Upper lobe of left lung (tissue), 6 donors: Measurements from ENCODE around the gene RABEP2. TPM values are rescaled to one million over a fixed set of nuclear protein-coding genes. Genes with fewer than 3 reads are reported as not detected.
"Not testable (repeated sequence)": the region's sequence is repeated elsewhere in the genome, so short reads cannot be mapped to it uniquely, and the experiment has no call there.

ENCODE experiments used
- ATAC-seq, 2 donors: fragments of 200-7000 bp; cut with Tn5 transposase; one replicate each; pipeline ENCODE4 v1.9.1; 2022; ENCODE audit warnings: mild to moderate bottlenecking in 2 of 2, moderate library complexity in 2 of 2; ENCODE audit not compliant: low FRiP score in 2 of 2
- DNase-seq, 2 donors: peaks; one replicate each; pipeline ENCODE4 v3.0.0-alpha.2; 2019 to 2020
- H3K27ac ChIP-seq, 4 donors: fragments of 200-600 bp; sonication (generic); one replicate each; pipeline ENCODE4 v1.5.1; 2016 to 2019
- H3K27me3 ChIP-seq, 4 donors: fragments of 200-600 bp; sonication (generic); one replicate each; pipeline ENCODE4 v1.5.1; 2017 to 2019
- H3K36me3 ChIP-seq, 4 donors: fragments of 200-600 bp; sonication (generic); one replicate each; pipeline ENCODE4 v1.5.1; 2016 to 2019
- H3K4me1 ChIP-seq, 4 donors: fragments of 200-600 bp; sonication (generic); one replicate each; pipeline ENCODE4 v1.5.1; 2018 to 2019
- H3K4me3 ChIP-seq, 4 donors: fragments of 200-600 bp; sonication (generic); one replicate each; pipeline ENCODE4 v1.5.1; 2017 to 2019; ENCODE audit warnings: mild to moderate bottlenecking in 2 of 4, moderate library complexity in 1 of 4
- H3K9me3 ChIP-seq, 4 donors: fragments of 200-600 bp; sonication (generic); one replicate each; pipeline ENCODE4 v1.5.1; 2018 to 2019
- CTCF ChIP-seq, 6 experiments: fragments of 450-650 bp in 4 of 6; fragments of 200-600 bp in 2 of 6; sonication (generic) in 2 of 6; IDR thresholded peaks; one replicate each; pipeline ENCODE4 v1.5.1; 2016 to 2019; ENCODE audit warnings: antibody characterized with exemption in 6 of 6
- EP300 ChIP-seq, 4 donors: sonication (generic); formaldehyde crosslinking; IDR thresholded peaks; one replicate each; pipeline ENCODE4 v1.5.1; 2017; ENCODE audit warnings: antibody characterized with exemption in 4 of 4, control low read depth in 2 of 4
- POLR2A ChIP-seq, 4 donors: fragments of 450-650 bp; IDR thresholded peaks; one replicate each; pipeline ENCODE4 v1.5.1; 2016 to 2017; ENCODE audit warnings: antibody characterized with exemption in 4 of 4, mild to moderate bottlenecking in 2 of 4
- POLR2AphosphoS5 ChIP-seq, 2 donors: sonication (generic); formaldehyde crosslinking; IDR thresholded peaks; one replicate each; pipeline ENCODE4 v1.5.1; 2017; ENCODE audit warnings: antibody characterized with exemption in 2 of 2
- WGBS, 2 donors: methylation state at CpG; one replicate each; pipeline ENCODE4 v1.1.5; 2017 to 2018; 5-methylcytosine and 5-hydroxymethylcytosine counted together
- total RNA-seq, 6 donors: library from RNA; depleted of rRNA in 4 of 6; stranded (reverse); fragments of >200 nt in 4 of 6; gene quantifications; one replicate each; pipeline versions ENCODE4 v1.1.0 to v1.2.1, GENCODE V29; 2016 to 2021
- donor health status: DM: no; HTN: no; CAD: no; lungs with moderate emphysema.
- donor health status: DM: no; HTN: yes; CAD: no; lungs with severe emphysema.

The RABEP2 gene
- 100 to 1,000 TPM in 1 of 6 donors, 10 to 100 TPM in 5; 25.6 to 115 (median 33.0) TPM for total RNA-seq

GRCh38 chr16:28924762-28925385 lies at the start of gene RABEP2:
RABEP2 (minus strand) TSS chr16:28925238; CDS start chr16:28925163, 75 bp downstream.
- H3K36me3 ChIP-seq: peaks cover 0 to under 1% (median under 1%) of the 10 kb centered on the region in 4 donors
- DNase-seq (peak; percentile 98 to 99), ATAC-seq (peak; percentile 96 to 97)
- no peaks in the 10 kb centered on the region for H3K9me3 ChIP-seq
- peak within 1 kb of the TSS; percentile 97 to 99 (median 98) for H3K27ac ChIP-seq
- H3K4me1 ChIP-seq: peaks cover 13 to 17% (median 14%) of the 10 kb centered on the region in 4 donors
- peak within 1 kb of the TSS; percentile 65 to 93 (median 90) for H3K4me3 ChIP-seq
- TF ChIP-seq POLR2A (IDR thresholded peaks at IDR 0.05) (peak in 1 of 4 donors; percentile 29), CTCF (IDR thresholded peaks at IDR 0.05) (peak in 1 of 6 experiments; percentile 2), EP300 (IDR thresholded peaks at IDR 0.05) (no peak), POLR2AphosphoS5 (IDR thresholded peaks at IDR 0.05) (peak; percentile 74 to 80)
- H3K27me3 ChIP-seq: no peaks in the 10 kb centered on the region
- WGBS, 2 donors: 1 to 2% methylated on average over 15 to 22 of the region's 66 CpGs

- no peaks in the 10 kb centered on the region for H3K27me3 ChIP-seq
- ATAC-seq: peak; percentile 95 to 97
- peaks cover 13 to 38% (median 22%) of the 10 kb centered on the region in 4 donors for H3K4me1 ChIP-seq
- 0% methylated on average over 23 to 40 of the region's 60 CpGs for WGBS, 2 donors
- peak within 1 kb of the TSS; percentile 69 to 98 (median 88) for H3K4me3 ChIP-seq
- peak; percentile 97 for DNase-seq
- H3K27ac ChIP-seq: peak within 1 kb of the TSS; percentile 77 to 85 (median 80)
- peak; percentile 95 to 96 for TF ChIP-seq POLR2AphosphoS5 (IDR thresholded peaks at IDR 0.05)
- TF ChIP-seq EP300 (IDR thresholded peaks at IDR 0.05): peak in 1 of 4 donors; percentile 89
- peak in 2 of 4 donors; percentile 50 to 78 for TF ChIP-seq POLR2A (IDR thresholded peaks at IDR 0.05)
- TF ChIP-seq CTCF (IDR thresholded peaks at IDR 0.05): no peak
- H3K9me3 ChIP-seq: no peaks in the 10 kb centered on the region
- H3K36me3 ChIP-seq: peaks cover 5 to 20% (median 13%) of the 10 kb centered on the region in 4 donors
These were observed 49.6 kb upstream of the RABEP2 start, which contains the start of gene SPNS1 for GRCh38 chr16:28974437-28975157. SPNS1 (plus strand) TSS chr16:28974778; CDS start chr16:28975152, 374 bp downstream.

GRCh38 chr16:28974007-28974436 lies 49.0 kb upstream of the RABEP2 start:
- no peaks in the 10 kb centered on the region for H3K9me3 ChIP-seq
- ATAC-seq: peak; percentile 25 to 64
- 0 to 1% methylated on average over 17 of the region's 17 CpGs for WGBS, 2 donors
- H3K4me1 ChIP-seq: peaks cover 13 to 38% (median 22%) of the 10 kb centered on the region in 4 donors
- peak; percentile 25 to 54 (median 48) for TF ChIP-seq CTCF (IDR thresholded peaks at IDR 0.05)
- no peak for TF ChIP-seq POLR2A (IDR thresholded peaks at IDR 0.05)
- H3K27ac ChIP-seq: peak overlapping the region; percentile 77 to 85 (median 80)
- no peaks in the 10 kb centered on the region for H3K27me3 ChIP-seq
- peak overlapping the region; percentile 69 to 98 (median 88) for H3K4me3 ChIP-seq
- peaks cover 2 to 14% (median 10%) of the 10 kb centered on the region in 4 donors for H3K36me3 ChIP-seq
- DNase-seq: peak in 1 of 2 donors; percentile 64

- H3K4me1 ChIP-seq, H3K4me3 ChIP-seq, H3K27ac ChIP-seq, H3K27me3 ChIP-seq, H3K9me3 ChIP-seq, ATAC-seq, DNase-seq: not testable (repeated sequence)
- H3K36me3 ChIP-seq: peaks cover 0 to 12% (median 7%) of the 10 kb centered on the region in 4 donors
- WGBS, 2 donors: 91 to 95% methylated on average over 2 of the region's 2 CpGs
These were observed 44.7 kb upstream of the RABEP2 start for GRCh38 chr16:28969696-28970095.

GRCh38 chr16:28967156-28967555 lies 42.1 kb upstream of the RABEP2 start:
- Histone ChIP-seq H3K27me3 (no peaks in the 10 kb centered on the region), H3K4me1 (no peaks in the 10 kb centered on the region), H3K36me3 (peaks cover 4 to 36% (median 31%) of the 10 kb centered on the region in 4 donors), H3K4me3 (no peak overlapping the region), H3K27ac (no peak overlapping the region), H3K9me3 (no peaks in the 10 kb centered on the region)
- TF ChIP-seq POLR2A (IDR thresholded peaks at IDR 0.05) (no peak), POLR2AphosphoS5 (IDR thresholded peaks at IDR 0.05) (no peak), CTCF (IDR thresholded peaks at IDR 0.05) (no peak), EP300 (IDR thresholded peaks at IDR 0.05) (no peak)
- WGBS, 2 donors: 90 to 97% methylated on average over 4 of the region's 4 CpGs
- DNase-seq (no peak), ATAC-seq (no peak)
